Endothelial cell of umbilical vein (primary cell): Measurements from ENCODE around the gene AKAP13. TPM values are rescaled to one million over a fixed set of nuclear protein-coding genes. Genes with fewer than 3 reads are reported as not detected.

ENCODE experiments used
- BruUV-seq: library from RNA; stranded (reverse); fragments of 400-500 nt; replicated peaks from 2 replicates; lab custom pipeline; 2021; lab: Mats Ljungman, UMichigan
- CTCF ChIA-PET: fragments of 300-600, 350-600 bp; sonication (Branson Sonifier 250); formaldehyde crosslinking; loops from one replicate; lab custom pipeline; 2021; ENCODE audit warnings: antibody characterized with exemption, inconsistent platforms; lab: Charles Lee
- POLR2A ChIA-PET: fragments of 300-600, 350-600 bp; sonication (Branson Sonifier 250); formaldehyde crosslinking; loops from one replicate; lab custom pipeline; 2021; ENCODE audit warnings: antibody characterized with exemption, inconsistent platforms; lab: Charles Lee
- DNase-seq: peaks from one replicate; pipeline ENCODE4 v3.0.0-alpha.2; 2011; ENCODE audit warnings: low read depth, low spot score
- FAIRE-seq: peaks from 2 replicates; lab custom pipeline; 2011; peaks lifted over from hg19 to GRCh38; lab: Jason Lieb, UNC
- H2AFZ ChIP-seq: 2 replicates; pipeline ENCODE4 v1.6.0; 2012; ENCODE audit warnings: low read depth, low read length, control low read depth, inconsistent platforms
- H3K27ac ChIP-seq: 2 replicates; pipeline ENCODE4 v1.5.1; 2011; ENCODE audit warnings: low read depth, mild to moderate bottlenecking, control low read depth, low read length, moderate library complexity; ENCODE audit not compliant: insufficient read depth
- H3K27me3 ChIP-seq, 2 experiments: 2 replicates each; pipeline versions ENCODE4 v1.6.0 to v1.6.1; 2011; ENCODE audit warnings: low read length in 2 of 2, mixed read lengths in 1 of 2; ENCODE audit not compliant: control insufficient read depth in 2 of 2, insufficient read depth in 2 of 2
- H3K36me3 ChIP-seq, 2 experiments: 2 replicates in 1 of 2; 3 replicates in 1 of 2; pipeline ENCODE4 v1.5.1; 2011; ENCODE audit warnings: low read length in 2 of 2, mild to moderate bottlenecking in 1 of 2, moderate library complexity in 1 of 2; ENCODE audit not compliant: control insufficient read depth in 2 of 2, insufficient read depth in 2 of 2; ENCODE audit errors: extremely low read depth in 1 of 2
- H3K4me1 ChIP-seq: 3 replicates; pipeline ENCODE4 v1.5.1; 2011; ENCODE audit warnings: mild to moderate bottlenecking, low read length; ENCODE audit not compliant: control insufficient read depth, insufficient read depth; ENCODE audit errors: extremely low read depth
- H3K4me2 ChIP-seq: 2 replicates; pipeline ENCODE4 v1.6.1; 2011; ENCODE audit warnings: low read length, control low read depth, mixed read lengths; ENCODE audit not compliant: insufficient read depth
- H3K4me3 ChIP-seq, 3 experiments: fragments of 200-600 bp in 1 of 3; sonication (generic), shearing (Covaris generic) in 1 of 3; replicated peaks in 1 of 3; 2 replicates each; pipeline ENCODE4 v1.5.1; 2011 to 2016; ENCODE audit warnings: control low read depth in 3 of 3, low read length in 3 of 3, mild to moderate bottlenecking in 2 of 3, inconsistent platforms in 1 of 3, low read depth in 1 of 3, moderate library complexity in 1 of 3; ENCODE audit not compliant: insufficient read depth in 1 of 3
- H3K79me2 ChIP-seq: 2 replicates; pipeline ENCODE4 v1.6.0; 2012; ENCODE audit warnings: low read length, inconsistent platforms; ENCODE audit not compliant: control insufficient read depth, insufficient read depth
- H3K9ac ChIP-seq: replicated peaks from 2 replicates; pipeline ENCODE3; 2011; ENCODE audit warnings: low read length, control low read depth; ENCODE audit not compliant: insufficient read depth; ENCODE audit errors: extremely low read depth
- H3K9me1 ChIP-seq: replicated peaks from 3 replicates; pipeline ENCODE4 v1.6.0; 2011; ENCODE audit warnings: mild to moderate bottlenecking, low read length; ENCODE audit not compliant: control insufficient read depth, insufficient read depth; ENCODE audit errors: extremely low read depth
- H3K9me3 ChIP-seq: replicated peaks from 2 replicates; pipeline ENCODE4 v1.5.1; 2012; ENCODE audit warnings: low read length, inconsistent platforms; ENCODE audit not compliant: control insufficient read depth, insufficient read depth
- H4K20me1 ChIP-seq: replicated peaks from 2 replicates; pipeline ENCODE3; 2011; ENCODE audit warnings: mild to moderate bottlenecking, low read length; ENCODE audit not compliant: control insufficient read depth, insufficient read depth; ENCODE audit errors: extremely low read depth
- CTCF ChIP-seq, 2 donors: IDR thresholded peaks; 1 replicate in 1 of 2; 2 replicates in 1 of 2; pipeline ENCODE4 v1.5.1; 2011; ENCODE audit warnings: low read length in 2 of 2, mild to moderate bottlenecking in 2 of 2, moderate library complexity in 2 of 2, control low read depth in 1 of 2, inconsistent platforms in 1 of 2, low read depth in 1 of 2; ENCODE audit not compliant: insufficient read depth in 1 of 2; ENCODE audit errors: extremely low read depth in 1 of 2
- EZH2 ChIP-seq: IDR thresholded peaks from 2 replicates; pipeline ENCODE4 v1.6.1; 2012; ENCODE audit warnings: borderline replicate concordance, low read depth, mild to moderate bottlenecking, moderate library complexity, low read length, inconsistent platforms; ENCODE audit not compliant: severe bottlenecking
- FOS ChIP-seq: IDR thresholded peaks from 2 replicates; pipeline ENCODE4 v1.6.1; 2011; ENCODE audit warnings: mild to moderate bottlenecking, low read length, moderate library complexity, borderline replicate concordance; ENCODE audit not compliant: insufficient read depth
- GATA2 ChIP-seq: IDR thresholded peaks from 2 replicates; pipeline ENCODE4 v1.7.0; 2011; ENCODE audit warnings: low read depth, mild to moderate bottlenecking, moderate library complexity, mixed read lengths, low read length; ENCODE audit not compliant: insufficient read length, insufficient read depth
- JUN ChIP-seq: IDR thresholded peaks from 2 replicates; pipeline ENCODE4 v1.6.1; 2011; ENCODE audit warnings: borderline replicate concordance, low read depth; ENCODE audit not compliant: insufficient read length, insufficient read depth
- MAX ChIP-seq: IDR thresholded peaks from 2 replicates; pipeline ENCODE4 v1.6.1; 2011; ENCODE audit not compliant: insufficient read depth, insufficient read length
- MYC ChIP-seq: IDR thresholded peaks from one replicate; pipeline ENCODE4 v1.6.1; 2011; ENCODE audit warnings: mild to moderate bottlenecking, low read depth, low read length
- POLR2A ChIP-seq: IDR thresholded peaks from 2 replicates; pipeline ENCODE4 v1.6.1; 2012; ENCODE audit warnings: low read depth, mild to moderate bottlenecking, control low read depth, low read length
- POLR2AphosphoS5 ChIP-seq: IDR thresholded peaks from 2 replicates; pipeline ENCODE4 v1.6.1; 2012; ENCODE audit warnings: low read depth, mild to moderate bottlenecking, control low read depth, low read length, moderate library complexity; ENCODE audit not compliant: insufficient read depth
- dilution Hi-C: fragments of 300-500 bp; cut with MboI; formaldehyde crosslinking; loops from one replicate; pipeline ENCODE4 v1.15.0; 2019; ENCODE audit warnings: low sequenced_read_pairs; ENCODE audit not compliant: extremely low pct_ligation_motif_present
- intact Hi-C: fragments of 100-400 bp; cut with micrococcal nuclease; formaldehyde crosslinking; loops from one replicate; pipeline ENCODE4 v1.10.0; 2022
- polyA plus RNA-seq, 4 experiments: library from polyadenylated mRNA; depleted of rRNA in 3 of 4; stranded (reverse) in 3 of 4; unstranded in 1 of 4; fragments of >200 nt; gene quantifications; 2 replicates each; pipeline versions ENCODE4 v1.2.1 to v1.2.3, GENCODE V29; 2011 to 2012; ENCODE audit warnings: missing spikeins in 1 of 4
- total RNA-seq: library from RNA; stranded (reverse); gene quantifications from 2 replicates; pipeline ENCODE4 v1.2.3, GENCODE V29; 2021

The AKAP13 gene
- total and polyA plus RNA-seq, 2 donors (not counting 3 experiments of a cell fraction or from before 2014, with no cell fraction given): 22.8 to 87.8 TPM

GRCh38 chr15:85562824-85563223, 182.4 kb downstream of the AKAP13 start:
- FAIRE-seq (no peak), DNase-seq (no peak)
- Histone ChIP-seq H3K79me2 (no peaks in the 10 kb centered on the region), H3K9me1 (no peaks in the 10 kb centered on the region), H2AFZ (no peak overlapping the region), H4K20me1 (no peaks in the 10 kb centered on the region), H3K4me2 (no peak overlapping the region), H3K4me3 (no peak overlapping the region), H3K9me3 (no peaks in the 10 kb centered on the region), H3K27ac (no peak overlapping the region), H3K4me1 (no peaks in the 10 kb centered on the region), H3K9ac (no peak overlapping the region), H3K27me3 (no peaks in the 10 kb centered on the region), H3K36me3 (no peaks in the 10 kb centered on the region)
- dilution Hi-C loops: no loop called here
- ChIA-PET CTCF (no interaction called here), POLR2A (no interaction called here)
- intact Hi-C loops: no loop called here
- TF ChIP-seq MYC (no peak), POLR2A (no peak), JUN (no peak), FOS (no peak), GATA2 (no peak), POLR2AphosphoS5 (no peak), CTCF (IDR thresholded peaks at IDR 0.05; ENCODE audit: extremely low read depth in 1 of 2, insufficient read depth in 1 of 2, low read depth in 1 of 2, low read length in 2 of 2) (no peak), EZH2 (no peak), MAX (no peak)
- BruUV-seq: no TSS peak
